Stromal cell of bone marrow (primary cell): ENCODE measurements around the gene SUOX.
"Not testable (repeated sequence)": the region's sequence is repeated elsewhere in the genome, so short reads cannot be mapped to it uniquely, and the experiment has no call there.

Source experiments
- DNase-seq: peaks from one replicate; pipeline ENCODE4 v3.0.0-alpha.2; 2012; ENCODE audit warnings: low read depth

The SUOX gene

DNA sequence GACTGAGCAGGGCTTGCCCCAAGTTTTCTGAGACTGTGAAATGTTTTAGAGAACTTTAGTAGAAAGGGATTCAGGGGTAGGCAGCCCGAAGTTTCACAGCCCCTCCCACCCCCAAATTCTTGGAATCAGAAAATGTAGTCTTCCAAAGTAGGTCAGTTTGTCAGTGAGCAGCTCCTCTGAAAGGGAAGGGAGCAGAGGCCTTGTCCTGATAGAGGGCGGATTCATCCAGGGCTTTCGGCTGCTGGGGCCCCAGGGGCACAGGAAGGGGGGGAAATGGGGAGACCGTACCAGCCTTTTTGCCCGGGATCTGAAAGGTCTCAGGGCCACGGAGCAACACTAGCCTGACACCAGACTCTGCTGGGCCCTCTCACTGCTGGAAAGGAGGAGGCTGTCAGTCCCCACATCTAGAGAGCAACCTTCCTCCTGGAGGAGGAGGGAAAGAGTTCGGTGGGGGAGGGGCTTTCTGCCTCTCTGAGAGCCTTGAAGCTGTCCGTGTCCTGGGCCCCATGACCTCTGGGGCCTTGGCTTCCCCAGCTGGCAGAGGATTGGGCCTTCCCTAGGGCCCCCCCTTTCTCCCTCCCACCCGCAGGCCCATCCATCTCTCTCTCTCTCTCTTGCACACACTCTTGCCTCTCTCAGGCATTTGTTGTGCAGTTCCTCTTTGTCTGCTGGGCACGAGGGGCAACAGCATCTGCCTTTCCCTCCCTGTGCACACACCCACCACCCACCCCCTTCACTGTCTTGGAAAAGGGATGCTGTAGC lies 23.5 kb downstream of the SUOX start, which contains the start of gene IKZF4:
TSS of gene IKZF4 (plus strand) at position 621 of the 762 bp plus-strand sequence. CDS start 451 bp downstream, outside the sequence.
- DNase-seq: no peak

DNA sequence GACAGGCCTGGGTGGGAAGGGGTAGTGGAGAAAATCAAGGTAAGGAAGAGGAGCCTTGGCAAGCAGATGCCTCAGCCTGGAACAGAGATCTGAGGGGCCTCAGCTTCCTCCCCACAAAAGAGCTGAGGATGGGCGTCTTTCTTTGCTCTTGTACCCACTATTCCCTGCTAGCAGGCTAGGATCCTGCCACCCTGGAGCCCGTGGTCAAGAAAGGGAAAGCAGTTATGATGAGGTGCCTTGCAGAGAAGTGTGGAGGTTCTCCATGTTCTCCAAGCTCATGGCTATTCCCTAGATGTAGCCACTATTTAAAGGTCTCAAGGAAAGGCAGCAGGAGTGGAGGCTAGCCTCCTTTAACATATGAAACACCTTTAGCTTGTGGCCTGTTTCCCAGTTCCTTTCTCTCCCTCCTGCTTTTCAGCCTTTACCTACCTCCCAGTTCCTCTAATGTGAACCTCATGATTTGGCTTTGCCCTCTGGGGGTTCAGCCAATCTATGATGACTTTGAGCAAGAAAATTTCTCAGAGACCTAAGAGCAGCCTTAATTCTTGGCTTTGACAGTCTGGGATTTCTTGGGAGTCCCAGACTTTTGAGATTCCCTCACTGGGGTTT lies 24.9 kb downstream of the SUOX start:
- no peak for DNase-seq

DNA sequence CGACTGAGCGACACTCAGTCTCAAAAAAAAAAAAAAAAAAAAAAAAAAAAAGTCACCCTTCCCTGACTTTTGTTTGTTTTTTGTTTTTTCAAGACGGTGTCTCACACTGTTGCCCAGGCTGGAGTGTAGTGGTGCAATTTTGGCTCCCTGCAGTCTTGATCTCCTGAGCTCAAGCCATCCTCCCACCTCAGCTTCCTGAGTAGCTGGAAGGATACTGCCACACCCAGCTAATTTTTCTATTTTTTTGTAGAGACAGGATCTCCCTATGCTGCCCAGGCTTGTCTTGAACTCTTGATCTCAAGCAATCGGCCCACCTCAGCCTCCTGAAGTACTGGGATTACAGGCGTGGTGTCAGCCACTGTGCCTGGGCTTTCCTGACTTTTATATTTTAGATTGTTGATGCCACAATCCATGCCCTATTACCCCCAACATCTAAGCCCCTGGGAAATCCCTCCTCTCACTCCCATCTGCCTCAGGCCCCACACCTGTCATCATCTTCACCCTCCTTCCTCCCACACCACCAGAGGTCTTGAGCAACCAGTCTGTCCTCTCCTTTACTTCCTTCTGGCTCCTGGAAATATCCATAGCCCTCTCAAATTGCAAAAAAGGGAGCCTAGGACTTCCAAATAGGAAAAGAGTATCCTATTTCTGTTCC lies 31.6 kb downstream of the SUOX start:
- DNase-seq: no peak

- peak; percentile 74 for DNase-seq
These were observed 32.1 kb downstream of the SUOX start for GRCh38 chr12:56029166-56029519.

GRCh38 chr12:56029666-56030293 lies 32.7 kb downstream of the SUOX start:
- peak; percentile 67 for DNase-seq

DNA sequence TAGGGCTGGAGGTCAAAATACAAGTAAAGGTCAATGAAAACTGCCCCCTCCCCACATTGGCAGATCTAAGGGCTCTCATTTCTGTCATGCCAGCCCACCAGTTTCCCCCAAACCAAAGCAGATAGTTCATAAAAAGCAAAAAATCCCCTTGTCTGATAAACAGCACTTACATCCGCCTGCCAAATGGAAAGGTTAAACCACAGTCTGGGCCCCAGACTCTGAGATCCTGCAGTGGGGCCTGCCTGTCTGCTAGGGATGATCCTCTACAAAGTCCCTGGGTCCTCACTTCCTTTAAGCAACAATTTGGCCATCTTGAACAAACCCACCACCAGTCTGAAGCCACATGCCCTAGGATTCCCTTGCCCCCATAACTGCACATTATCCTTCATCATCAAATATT lies 34.9 kb downstream of the SUOX start:
- no peak for DNase-seq

DNA sequence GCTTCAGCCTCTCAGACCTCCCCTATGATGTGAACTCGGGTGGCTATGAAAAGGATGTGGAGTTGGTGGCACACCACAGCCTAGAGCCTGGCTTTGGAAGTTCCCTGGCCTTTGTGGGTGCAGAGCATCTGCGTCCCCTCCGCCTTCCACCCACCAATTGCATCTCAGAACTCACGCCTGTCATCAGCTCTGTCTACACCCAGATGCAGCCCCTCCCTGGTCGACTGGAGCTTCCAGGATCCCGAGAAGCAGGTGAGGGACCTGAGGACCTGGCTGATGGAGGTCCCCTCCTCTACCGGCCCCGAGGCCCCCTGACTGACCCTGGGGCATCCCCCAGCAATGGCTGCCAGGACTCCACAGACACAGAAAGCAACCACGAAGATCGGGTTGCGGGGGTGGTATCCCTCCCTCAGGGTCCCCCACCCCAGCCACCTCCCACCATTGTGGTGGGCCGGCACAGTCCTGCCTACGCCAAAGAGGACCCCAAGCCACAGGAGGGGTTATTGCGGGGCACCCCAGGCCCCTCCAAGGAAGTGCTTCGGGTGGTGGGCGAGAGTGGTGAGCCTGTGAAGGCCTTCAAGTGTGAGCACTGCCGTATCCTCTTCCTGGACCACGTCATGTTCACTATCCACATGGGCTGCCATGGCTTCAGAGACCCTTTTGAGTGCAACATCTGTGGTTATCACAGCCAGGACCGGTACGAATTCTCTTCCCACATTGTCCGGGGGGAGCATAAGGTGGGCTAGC lies 37.7 kb downstream of the SUOX start:
- DNase-seq: no peak

- DNase-seq: no peak
These were observed 40.1 kb downstream of the SUOX start for GRCh38 chr12:56037161-56037560.

DNA sequence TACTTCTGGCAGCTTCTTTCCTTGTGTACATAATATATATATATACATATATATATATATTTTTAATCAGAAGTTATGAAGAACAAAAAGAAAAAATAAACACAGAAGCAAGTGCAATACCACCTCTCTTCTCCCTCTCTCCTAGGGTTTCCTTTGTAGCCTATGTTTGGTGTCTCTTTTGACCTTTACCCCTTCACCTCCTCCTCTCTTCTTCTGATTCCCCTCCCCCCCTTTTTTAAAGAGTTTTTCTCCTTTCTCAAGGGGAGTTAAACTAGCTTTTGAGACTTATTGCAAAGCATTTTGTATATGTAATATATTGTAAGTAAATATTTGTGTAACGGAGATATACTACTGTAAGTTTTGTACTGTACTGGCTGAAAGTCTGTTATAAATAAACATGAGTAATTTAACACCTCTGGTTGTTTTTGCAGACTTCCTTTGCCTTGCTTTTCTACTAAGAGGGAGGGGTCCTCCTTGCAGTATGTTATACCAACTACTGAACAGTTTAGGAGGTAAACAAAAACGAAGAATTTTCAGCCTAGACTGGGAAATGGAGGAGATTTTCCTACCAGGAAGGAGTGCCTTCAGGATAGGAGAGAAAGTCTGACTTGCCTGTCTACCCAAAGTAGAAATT lies 41.1 kb downstream of the SUOX start:
- DNase-seq: no peak

GRCh38 chr12:56040151-56040550 lies 43.1 kb downstream of the SUOX start:
- no peak for DNase-seq

GRCh38 chr12:56040963-56041551 lies 44.0 kb downstream of the SUOX start:
- DNase-seq: no peak

DNA sequence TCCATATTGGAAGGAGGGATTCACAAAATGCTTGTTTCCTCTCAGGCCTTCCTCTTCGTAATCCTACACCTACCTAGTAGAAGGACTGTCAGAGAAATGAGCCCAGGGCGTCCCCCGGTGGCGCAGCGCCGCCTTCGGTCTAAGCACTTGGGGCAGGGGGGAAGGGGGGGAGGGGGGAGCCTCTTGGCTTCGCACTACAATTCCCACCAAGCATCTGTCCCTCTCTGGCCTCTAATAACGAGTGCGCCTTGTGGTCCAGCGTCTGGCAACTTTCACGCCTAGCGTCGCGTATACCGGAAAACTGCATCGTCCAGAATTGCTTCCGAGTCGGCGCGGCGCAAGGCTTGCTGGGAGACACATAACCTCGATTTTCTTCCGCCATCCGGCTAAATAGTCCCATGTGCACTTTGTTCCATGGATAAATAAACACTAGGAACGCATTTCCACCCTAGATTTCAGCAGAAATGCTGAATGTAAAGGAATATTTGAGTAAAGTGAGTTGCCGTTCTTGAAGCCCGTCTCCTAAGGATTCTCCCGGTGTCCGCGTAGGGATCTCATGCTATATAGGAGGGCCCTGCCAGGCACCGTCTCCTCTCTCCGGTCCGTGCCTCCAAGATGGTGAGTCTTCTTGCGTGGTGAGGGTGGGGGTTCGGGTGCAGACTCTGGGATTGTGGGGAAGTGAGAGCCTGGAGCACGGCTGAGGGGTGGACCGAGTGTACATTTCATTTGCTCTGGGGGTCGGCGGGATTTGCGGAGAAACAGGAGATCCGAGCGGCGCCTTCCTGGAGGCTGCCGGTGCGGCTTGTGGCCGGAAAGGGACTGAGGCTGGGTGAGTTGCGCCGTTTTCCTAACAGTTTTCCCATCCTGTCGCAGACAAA lies 44.7 kb downstream of the SUOX start, which contains the start of gene RPS26:
TSS of gene RPS26 (plus strand) at position 367 of the 878 bp plus-strand sequence. CDS start at position 616, 249 bp downstream.
- DNase-seq: peak; percentile 99

DNA sequence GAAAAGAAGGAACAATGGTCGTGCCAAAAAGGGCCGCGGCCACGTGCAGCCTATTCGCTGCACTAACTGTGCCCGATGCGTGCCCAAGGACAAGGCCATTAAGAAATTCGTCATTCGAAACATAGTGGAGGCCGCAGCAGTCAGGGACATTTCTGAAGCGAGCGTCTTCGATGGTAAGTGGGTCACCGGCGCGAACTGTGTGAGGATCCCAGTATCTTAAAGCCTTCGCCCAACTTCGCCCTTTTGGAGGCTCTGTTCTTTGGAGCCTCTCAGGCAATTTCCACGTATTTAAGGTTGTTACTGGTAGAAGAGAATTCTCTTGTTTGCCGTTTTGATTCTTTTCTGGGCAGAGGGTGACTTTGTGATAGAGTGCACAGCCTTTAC lies 45.3 kb downstream of the SUOX start:
- not testable (repeated sequence) for DNase-seq

- no peak for DNase-seq
These were observed 45.8 kb downstream of the SUOX start for GRCh38 chr12:56042843-56043242.

GRCh38 chr12:56046027-56046780 lies 49.1 kb downstream of the SUOX start:
- no peak for DNase-seq

DNA sequence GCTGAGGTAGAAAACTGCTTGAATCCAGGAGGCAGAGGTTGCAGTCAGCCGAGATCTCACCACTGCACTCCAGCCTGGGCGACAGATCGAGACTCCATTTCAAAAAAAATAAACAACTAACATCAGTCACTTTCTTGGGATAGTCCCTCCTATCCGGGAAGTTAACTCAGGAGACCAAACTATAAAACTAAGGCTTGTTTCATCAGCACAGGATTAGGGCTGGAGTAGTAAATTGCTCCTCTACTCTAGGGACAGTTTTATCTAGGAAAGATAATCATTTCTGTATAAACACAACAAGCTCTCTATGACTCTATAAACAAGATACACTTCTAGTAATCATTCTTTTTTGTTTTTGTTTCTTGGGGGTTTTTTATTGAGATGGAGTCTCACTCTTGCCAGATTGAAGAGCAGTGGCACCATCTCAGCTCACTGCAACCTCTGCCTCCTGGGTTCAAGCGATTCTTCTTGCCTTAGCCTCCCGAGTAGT lies 56.4 kb downstream of the SUOX start:
- no peak for DNase-seq
